Measurements from ENCODE around the gene IGLL1.

IGLL1 gene

GRCh38 chr22:23552573-23552972, 27.5 kb downstream of the IGLL1 start:
- no peak for DNase-seq (ENCODE audit: low read depth)
- no peak overlapping the region for H3K4me3 ChIP-seq (ENCODE audit: low read depth, low read length)
- TF ChIP-seq MYC (IDR thresholded peaks at IDR 0.05; ENCODE audit: low read depth, low read length): no peak
- TF ChIP-seq, protein P1, sequence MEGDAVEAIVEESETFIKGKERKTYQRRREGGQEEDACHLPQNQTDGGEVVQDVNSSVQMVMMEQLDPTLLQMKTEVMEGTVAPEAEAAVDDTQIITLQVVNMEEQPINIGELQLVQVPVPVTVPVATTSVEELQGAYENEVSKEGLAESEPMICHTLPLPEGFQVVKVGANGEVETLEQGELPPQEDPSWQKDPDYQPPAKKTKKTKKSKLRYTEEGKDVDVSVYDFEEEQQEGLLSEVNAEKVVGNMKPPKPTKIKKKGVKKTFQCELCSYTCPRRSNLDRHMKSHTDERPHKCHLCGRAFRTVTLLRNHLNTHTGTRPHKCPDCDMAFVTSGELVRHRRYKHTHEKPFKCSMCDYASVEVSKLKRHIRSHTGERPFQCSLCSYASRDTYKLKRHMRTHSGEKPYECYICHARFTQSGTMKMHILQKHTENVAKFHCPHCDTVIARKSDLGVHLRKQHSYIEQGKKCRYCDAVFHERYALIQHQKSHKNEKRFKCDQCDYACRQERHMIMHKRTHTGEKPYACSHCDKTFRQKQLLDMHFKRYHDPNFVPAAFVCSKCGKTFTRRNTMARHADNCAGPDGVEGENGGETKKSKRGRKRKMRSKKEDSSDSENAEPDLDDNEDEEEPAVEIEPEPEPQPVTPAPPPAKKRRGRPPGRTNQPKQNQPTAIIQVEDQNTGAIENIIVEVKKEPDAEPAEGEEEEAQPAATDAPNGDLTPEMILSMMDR (IDR thresholded peaks at IDR 0.05; ENCODE audit: low read depth, low read length): no peak
- no peak for TF ChIP-seq POLR2A (IDR thresholded peaks at IDR 0.05; ENCODE audit: extremely low read depth, insufficient read length)
- no peak for TF ChIP-seq MAX (IDR thresholded peaks at IDR 0.05; ENCODE audit: low read depth, low read length)

- DNase-seq (ENCODE audit: low read depth): no peak
- TF ChIP-seq MAX (IDR thresholded peaks at IDR 0.05; ENCODE audit: low read depth, low read length) (no peak), MYC (IDR thresholded peaks at IDR 0.05; ENCODE audit: low read depth, low read length) (no peak), POLR2A (IDR thresholded peaks at IDR 0.05; ENCODE audit: extremely low read depth, insufficient read length) (no peak)
- TF ChIP-seq, protein P1 (IDR thresholded peaks at IDR 0.05; ENCODE audit: low read depth, low read length): no peak
- H3K4me3 ChIP-seq (ENCODE audit: low read depth, low read length): no peak overlapping the region
Measured at GRCh38 chr22:23551385-23551784, 28.7 kb downstream of the IGLL1 start.

DNA sequence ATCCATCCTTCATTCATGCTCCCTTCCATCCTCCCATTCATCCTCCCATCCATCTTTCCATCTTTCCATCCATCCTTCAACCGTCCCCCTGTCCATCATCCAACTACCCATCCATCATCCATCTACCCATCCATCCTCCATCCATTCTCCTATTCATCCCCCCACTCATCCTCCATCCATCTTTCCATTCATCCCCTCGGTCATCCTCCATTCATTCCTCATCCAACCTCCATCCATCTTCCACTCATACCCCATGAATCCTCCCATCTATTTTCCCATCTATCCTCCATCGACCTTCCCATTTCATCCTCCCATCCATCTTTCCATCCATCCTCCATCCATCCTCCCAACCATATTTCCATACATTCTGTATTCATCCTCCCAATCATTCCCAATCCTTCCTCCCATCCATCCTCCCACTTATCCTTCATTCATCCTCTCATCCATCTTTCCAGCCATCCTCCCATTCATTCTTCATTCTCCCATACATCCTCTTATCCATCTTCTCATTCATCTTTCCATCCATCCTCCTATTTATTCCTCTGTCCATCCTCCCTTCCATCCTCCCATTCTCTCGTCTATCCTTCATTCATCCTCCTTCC, 29.9 kb downstream of the IGLL1 start:
- TF ChIP-seq MYC (IDR thresholded peaks at IDR 0.05; ENCODE audit: low read depth, low read length): no peak
- TF ChIP-seq POLR2A (IDR thresholded peaks at IDR 0.05; ENCODE audit: extremely low read depth, insufficient read length): no peak
- TF ChIP-seq, protein P1 (IDR thresholded peaks at IDR 0.05; ENCODE audit: low read depth, low read length): no peak
- no peak for TF ChIP-seq MAX (IDR thresholded peaks at IDR 0.05; ENCODE audit: low read depth, low read length)
- H3K4me3 ChIP-seq (ENCODE audit: low read depth, low read length): no peak overlapping the region
- DNase-seq (ENCODE audit: low read depth): no peak

DNA sequence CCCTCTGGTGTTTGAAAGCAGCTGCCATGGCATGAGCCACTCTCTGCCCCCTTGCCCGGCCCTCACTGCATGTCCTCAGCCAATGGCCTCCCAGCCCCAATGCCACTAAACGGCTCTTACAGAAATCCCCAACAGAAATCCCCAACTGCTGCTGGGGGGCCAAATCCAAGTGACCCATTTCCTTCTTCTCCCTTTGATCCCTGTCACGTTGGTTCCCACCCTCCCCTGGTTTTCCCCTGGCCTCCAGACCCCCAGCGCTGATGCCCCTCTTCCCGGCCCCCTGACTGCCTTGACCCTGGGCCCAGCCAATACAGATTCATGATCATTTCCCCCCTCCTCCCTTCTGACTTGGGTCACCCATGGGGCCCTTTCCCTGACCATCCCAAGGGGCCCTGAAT, 30.9 kb downstream of the IGLL1 start:
- no peak for DNase-seq (ENCODE audit: low read depth)
- no peak overlapping the region for H3K4me3 ChIP-seq (ENCODE audit: low read depth, low read length)
- TF ChIP-seq MAX (IDR thresholded peaks at IDR 0.05; ENCODE audit: low read depth, low read length) (no peak), MYC (IDR thresholded peaks at IDR 0.05; ENCODE audit: low read depth, low read length) (no peak), POLR2A (IDR thresholded peaks at IDR 0.05; ENCODE audit: extremely low read depth, insufficient read length) (no peak)
- TF ChIP-seq, protein P1 (IDR thresholded peaks at IDR 0.05; ENCODE audit: low read depth, low read length): no peak

DNA sequence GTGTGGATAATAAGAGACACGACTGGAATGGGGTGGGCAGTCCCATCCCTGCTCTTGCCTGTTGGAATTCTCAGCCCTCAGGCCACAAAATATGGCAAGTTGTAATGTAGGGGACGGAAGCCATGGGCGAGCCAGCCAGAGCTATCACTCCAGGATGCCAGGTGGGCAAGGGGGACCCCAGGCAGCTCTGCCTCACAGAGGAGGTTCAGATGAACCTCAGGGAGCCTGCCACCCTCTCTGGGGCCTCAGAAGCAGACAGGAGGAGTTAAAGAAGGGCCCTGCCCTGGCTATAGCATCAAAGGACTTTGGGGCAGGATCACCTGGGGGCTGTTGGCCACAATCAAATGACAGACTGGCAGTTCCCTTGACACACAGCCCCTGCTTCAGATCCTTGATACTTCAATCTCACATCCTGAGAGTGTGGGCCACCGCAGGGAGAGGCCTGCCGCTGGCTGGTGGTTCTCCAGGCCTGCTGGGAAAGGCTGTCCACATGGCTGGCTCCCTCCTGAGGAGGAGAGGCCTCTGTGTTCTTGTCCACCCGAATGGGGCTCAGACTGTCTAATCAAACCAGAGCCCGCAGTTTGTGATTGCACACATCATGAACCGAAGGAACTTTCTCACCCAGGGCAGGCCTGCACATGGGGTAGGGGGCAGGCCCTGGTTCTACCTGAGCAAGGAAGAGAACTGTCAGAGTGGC, 31.4 kb downstream of the IGLL1 start:
- TF ChIP-seq, protein P1 (IDR thresholded peaks at IDR 0.05; ENCODE audit: low read depth, low read length): no peak
- no peak for TF ChIP-seq MAX (IDR thresholded peaks at IDR 0.05; ENCODE audit: low read depth, low read length)
- H3K4me3 ChIP-seq (ENCODE audit: low read depth, low read length): no peak overlapping the region
- no peak for DNase-seq (ENCODE audit: low read depth)
